ENCODE data around the gene ZNF385B. TPM values are rescaled to one million over a fixed set of nuclear protein-coding genes. Genes with fewer than 3 reads are reported as not detected.

ZNF385B gene
- total and polyA plus RNA-seq, 2 donors (not counting 1 experiment from before 2014, with no cell fraction given) = not detected

- H3K4me3 Mint-ChIP-seq = no peak overlapping the region
- Histone ChIP-seq H3K9me3 (ENCODE audit: control extremely low read depth in 1 of 3, control insufficient read depth in 2 of 3, insufficient read depth in 1 of 3, low read length in 2 of 3) (no peaks in the 10 kb centered on the region), H3K4me3 (ENCODE audit: control extremely low read depth in 1 of 5, extremely low read depth in 1 of 5, insufficient read depth in 1 of 5, low read depth in 2 of 5, low read length in 4 of 5) (no peak overlapping the region), H3K9ac (ENCODE audit: low read length) (no peak overlapping the region), H3K4me1 (ENCODE audit: control insufficient read depth in 2 of 2, insufficient read depth in 2 of 2, low read length in 2 of 2) (no peaks in the 10 kb centered on the region), H4K20me1 (ENCODE audit: control insufficient read depth, insufficient read depth, low read length, poor library complexity, severe bottlenecking) (no peaks in the 10 kb centered on the region), H3K27me3 (replicated peaks in 1 of 4; ENCODE audit: control extremely low read depth in 1 of 4, control insufficient read depth in 3 of 4, insufficient read depth in 4 of 4, low read length in 3 of 4) (no peaks in the 10 kb centered on the region), H2AFZ (ENCODE audit: insufficient read depth, low read depth, low read length, poor library complexity, severe bottlenecking) (no peak overlapping the region), H3K4me2 (replicated peaks; ENCODE audit: low read depth, low read length, poor library complexity, severe bottlenecking) (no peak overlapping the region), H3K79me2 (ENCODE audit: control insufficient read depth, insufficient read depth, low read length) (no peaks in the 10 kb centered on the region), H3K27ac (ENCODE audit: low read length in 2 of 2) (no peak overlapping the region), H3K36me3 (replicated peaks in 1 of 2; ENCODE audit: control extremely low read depth in 1 of 2, control insufficient read depth in 1 of 2, extremely low read depth in 1 of 2, insufficient read depth in 2 of 2, low read length in 1 of 2) (no peaks in the 10 kb centered on the region)
- no peaks in the 10 kb centered on the region for H3K9me3 Mint-ChIP-seq (ENCODE audit: insufficient read depth)
- ChIA-PET POLR2A (no interaction called here), CTCF (no interaction called here)
- WGBS (ENCODE audit: insufficient coverage) = no CpG with 5 or more reads among the region's 1 CpG
- intact Hi-C loops (cut with micrococcal nuclease) = no loop called here
- no peak overlapping the region for H3K27ac Mint-ChIP-seq
- DNase-seq = no peak
- TF ChIP-seq EZH2 (IDR thresholded peaks at IDR 0.05; ENCODE audit: borderline replicate concordance, insufficient read depth, low read depth, low read length, poor library complexity, severe bottlenecking) (no peak), CTCF (IDR thresholded peaks at IDR 0.05) (no peak)
- no peak for ATAC-seq (ENCODE audit: low read depth)
- no peaks in the 10 kb centered on the region for H3K4me1 Mint-ChIP-seq
- peaks cover 9% of the 10 kb centered on the region for H3K27me3 Mint-ChIP-seq
Observed at GRCh38 chr2:179695486-179695885, 165.9 kb downstream of the ZNF385B start.

- Mint-ChIP-seq H3K27ac (no peak overlapping the region), H3K27me3 (peaks cover 9% of the 10 kb centered on the region), H3K9me3 (ENCODE audit: insufficient read depth) (no peaks in the 10 kb centered on the region), H3K4me1 (no peaks in the 10 kb centered on the region), H3K4me3 (no peak overlapping the region)
- POLR2A ChIA-PET = interaction anchor here (0.7 kb wide), 1 partner anchor 1051 kb away, joined by 4 read pairs; no protein-coding TSS in a partner anchor
- intact Hi-C loops (cut with micrococcal nuclease) = no loop called here
- Histone ChIP-seq H3K9me3 (ENCODE audit: control extremely low read depth in 1 of 3, control insufficient read depth in 2 of 3, insufficient read depth in 1 of 3, low read length in 2 of 3) (no peaks in the 10 kb centered on the region), H3K9ac (ENCODE audit: low read length) (no peak overlapping the region), H3K4me3 (ENCODE audit: control extremely low read depth in 1 of 5, extremely low read depth in 1 of 5, insufficient read depth in 1 of 5, low read depth in 2 of 5, low read length in 4 of 5) (no peak overlapping the region), H2AFZ (ENCODE audit: insufficient read depth, low read depth, low read length, poor library complexity, severe bottlenecking) (no peak overlapping the region), H3K27me3 (replicated peaks in 1 of 4; ENCODE audit: control extremely low read depth in 1 of 4, control insufficient read depth in 3 of 4, insufficient read depth in 4 of 4, low read length in 3 of 4) (no peaks in the 10 kb centered on the region), H3K4me2 (replicated peaks; ENCODE audit: low read depth, low read length, poor library complexity, severe bottlenecking) (no peak overlapping the region), H3K4me1 (ENCODE audit: control insufficient read depth in 2 of 2, insufficient read depth in 2 of 2, low read length in 2 of 2) (no peaks in the 10 kb centered on the region), H3K27ac (ENCODE audit: low read length in 2 of 2) (no peak overlapping the region), H4K20me1 (ENCODE audit: control insufficient read depth, insufficient read depth, low read length, poor library complexity, severe bottlenecking) (no peaks in the 10 kb centered on the region), H3K36me3 (replicated peaks in 1 of 2; ENCODE audit: control extremely low read depth in 1 of 2, control insufficient read depth in 1 of 2, extremely low read depth in 1 of 2, insufficient read depth in 2 of 2, low read length in 1 of 2) (no peaks in the 10 kb centered on the region), H3K79me2 (ENCODE audit: control insufficient read depth, insufficient read depth, low read length) (no peaks in the 10 kb centered on the region)
- no CpG with 5 or more reads among the region's 1 CpG for WGBS (ENCODE audit: insufficient coverage)
- no peak for ATAC-seq (ENCODE audit: low read depth)
- TF ChIP-seq EZH2 (IDR thresholded peaks at IDR 0.05; ENCODE audit: borderline replicate concordance, insufficient read depth, low read depth, low read length, poor library complexity, severe bottlenecking) (no peak), CTCF (IDR thresholded peaks at IDR 0.05) (no peak)
- CTCF ChIA-PET = no interaction called here
- no peak for DNase-seq
Observed at GRCh38 chr2:179694963-179695362, 166.4 kb downstream of the ZNF385B start.

All from B cell (primary cell).